ENCODE results near the gene GAGE12E.
"Not testable (repeated sequence)": the region's sequence is repeated elsewhere in the genome, so short reads cannot be mapped to it uniquely, and the experiment has no call there.

GRCh38 chrX:49531877-49532276 lies 19.2 kb upstream of the GAGE12E start, which contains the start of gene GAGE12C:
- TF ChIP-seq RAD21 (conservative IDR thresholded peaks at IDR 0.05); EZH2 (IDR thresholded peaks at IDR 0.05; ENCODE audit: borderline replicate concordance, insufficient read depth, low read length, poor library complexity, severe bottlenecking): not testable (repeated sequence)
- TF ChIP-seq, protein P1, sequence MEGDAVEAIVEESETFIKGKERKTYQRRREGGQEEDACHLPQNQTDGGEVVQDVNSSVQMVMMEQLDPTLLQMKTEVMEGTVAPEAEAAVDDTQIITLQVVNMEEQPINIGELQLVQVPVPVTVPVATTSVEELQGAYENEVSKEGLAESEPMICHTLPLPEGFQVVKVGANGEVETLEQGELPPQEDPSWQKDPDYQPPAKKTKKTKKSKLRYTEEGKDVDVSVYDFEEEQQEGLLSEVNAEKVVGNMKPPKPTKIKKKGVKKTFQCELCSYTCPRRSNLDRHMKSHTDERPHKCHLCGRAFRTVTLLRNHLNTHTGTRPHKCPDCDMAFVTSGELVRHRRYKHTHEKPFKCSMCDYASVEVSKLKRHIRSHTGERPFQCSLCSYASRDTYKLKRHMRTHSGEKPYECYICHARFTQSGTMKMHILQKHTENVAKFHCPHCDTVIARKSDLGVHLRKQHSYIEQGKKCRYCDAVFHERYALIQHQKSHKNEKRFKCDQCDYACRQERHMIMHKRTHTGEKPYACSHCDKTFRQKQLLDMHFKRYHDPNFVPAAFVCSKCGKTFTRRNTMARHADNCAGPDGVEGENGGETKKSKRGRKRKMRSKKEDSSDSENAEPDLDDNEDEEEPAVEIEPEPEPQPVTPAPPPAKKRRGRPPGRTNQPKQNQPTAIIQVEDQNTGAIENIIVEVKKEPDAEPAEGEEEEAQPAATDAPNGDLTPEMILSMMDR (IDR thresholded peaks at IDR 0.05; ENCODE audit: poor library complexity, severe bottlenecking): not testable (repeated sequence)
